Measurements from ENCODE around the gene TACC2. TPM values are rescaled to one million over a fixed set of nuclear protein-coding genes. Genes with fewer than 3 reads are reported as not detected.

TACC2 gene
- total RNA-seq, 6 experiments from 2014 or later: 16.2 to 21.1 (median 18.8) TPM

DNA sequence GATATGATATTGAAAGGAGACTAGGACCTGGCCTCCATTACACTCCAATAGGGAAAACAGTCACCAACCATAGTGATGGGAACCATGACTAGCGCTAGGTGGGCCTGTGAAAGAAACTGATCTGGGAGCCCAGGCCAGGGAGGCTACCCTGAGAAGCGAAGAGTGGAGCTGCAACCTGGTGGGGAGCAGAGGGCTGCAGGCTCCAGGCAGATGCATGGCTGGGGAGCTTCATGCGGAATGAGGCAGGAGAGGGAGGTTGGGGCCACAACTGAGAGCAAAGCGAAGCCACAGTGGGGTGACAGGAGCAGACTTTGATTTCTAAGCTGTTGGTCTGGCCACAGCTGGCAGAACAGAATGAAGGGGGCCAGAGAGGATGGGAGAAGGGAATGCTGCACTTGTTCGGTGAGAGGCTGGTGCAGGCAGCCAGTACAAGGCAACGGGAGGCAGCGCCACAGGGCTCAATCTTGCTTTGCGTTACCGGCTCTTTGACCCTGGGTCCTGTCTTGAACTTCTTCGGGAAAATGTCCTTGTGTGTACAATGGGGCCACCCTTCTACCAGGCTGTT lies 88.4 kb downstream of the TACC2 start:
- Histone ChIP-seq H3K4me3 (no peak overlapping the region), H3K27ac (no peak overlapping the region), H3K9me3 (no peaks in the 10 kb centered on the region), H3K4me1 (no peaks in the 10 kb centered on the region), H3K36me3 (no peaks in the 10 kb centered on the region), H3K27me3 (no peaks in the 10 kb centered on the region)
- 85% methylated on average over 6 of the region's 10 CpGs for WGBS (ENCODE audit: insufficient coverage, low coverage, low lambda C conversion rate, missing lambda C conversion rate)
- ATAC-seq (no peak), DNase-seq (no peak)
- intact Hi-C loops (cut with DNase I): no loop called here
- TF ChIP-seq POLR2A (IDR thresholded peaks at IDR 0.05) (no peak), CTCF (IDR thresholded peaks at IDR 0.05) (no peak)

DNA sequence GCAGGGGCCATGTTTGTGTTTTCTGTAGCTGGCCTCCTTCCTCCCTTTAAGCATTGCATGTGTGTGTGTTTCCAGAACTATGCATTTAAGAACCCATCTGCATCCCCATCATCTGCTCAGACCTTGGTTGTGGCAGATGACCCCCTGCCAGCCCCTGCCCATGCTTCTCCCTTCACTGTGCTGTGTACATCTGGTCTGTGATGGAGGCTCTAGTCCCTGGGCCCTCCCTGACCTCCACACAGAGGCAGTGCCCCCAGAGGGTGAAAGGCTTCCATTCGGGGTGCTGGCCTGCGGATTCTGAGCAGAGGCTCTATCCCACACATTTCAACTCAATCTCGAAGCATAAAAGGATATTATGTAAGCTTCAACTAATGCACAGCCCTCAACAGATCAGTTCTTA lies 89.4 kb downstream of the TACC2 start:
- intact Hi-C loops (cut with DNase I): no loop called here
- TF ChIP-seq CTCF (IDR thresholded peaks at IDR 0.05) (no peak), POLR2A (IDR thresholded peaks at IDR 0.05) (no peak)
- no peaks in the 10 kb centered on the region for H3K9me3 ChIP-seq
- no peaks in the 10 kb centered on the region for H3K27me3 ChIP-seq
- H3K4me1 ChIP-seq: no peaks in the 10 kb centered on the region
- H3K4me3 ChIP-seq: no peak overlapping the region
- ATAC-seq: no peak
- WGBS (ENCODE audit: insufficient coverage, low coverage, low lambda C conversion rate, missing lambda C conversion rate): 80% methylated on average over 1 of the region's 3 CpGs
- H3K27ac ChIP-seq: no peak overlapping the region
- no peak for DNase-seq
- no peaks in the 10 kb centered on the region for H3K36me3 ChIP-seq

- no peak for TF ChIP-seq POLR2A (IDR thresholded peaks at IDR 0.05)
- no peak for TF ChIP-seq CTCF (IDR thresholded peaks at IDR 0.05)
- no peaks in the 10 kb centered on the region for H3K4me1 ChIP-seq
- intact Hi-C loops (cut with DNase I): no loop called here
- no peak overlapping the region for H3K27ac ChIP-seq
- H3K9me3 ChIP-seq: no peaks in the 10 kb centered on the region
- DNase-seq (no peak), ATAC-seq (no peak)
- 63% methylated on average over 10 of the region's 13 CpGs for WGBS (ENCODE audit: insufficient coverage, low coverage, low lambda C conversion rate, missing lambda C conversion rate)
- H3K27me3 ChIP-seq: no peaks in the 10 kb centered on the region
- no peaks in the 10 kb centered on the region for H3K36me3 ChIP-seq
- no peak overlapping the region for H3K4me3 ChIP-seq
Observed at GRCh38 chr10:122078965-122079795, 90.2 kb downstream of the TACC2 start.

GRCh38 chr10:122082616-122083477 lies 93.9 kb downstream of the TACC2 start:
- Histone ChIP-seq H3K4me3 (no peak overlapping the region), H3K9me3 (no peaks in the 10 kb centered on the region), H3K27me3 (no peaks in the 10 kb centered on the region), H3K27ac (no peak overlapping the region), H3K36me3 (no peaks in the 10 kb centered on the region), H3K4me1 (no peaks in the 10 kb centered on the region)
- no CpG with 5 or more reads among the region's 21 CpGs for WGBS (ENCODE audit: insufficient coverage, low coverage, low lambda C conversion rate, missing lambda C conversion rate)
- TF ChIP-seq CTCF (IDR thresholded peaks at IDR 0.05) (no peak), POLR2A (IDR thresholded peaks at IDR 0.05) (no peak)
- intact Hi-C loops (cut with DNase I): no loop called here
- ATAC-seq (no peak), DNase-seq (no peak)
